Stimulated activated CD8-positive, alpha-beta memory T cell treated with anti-CD3 and anti-CD28 coated beads, Interleukin-4, amount 100 ng/mL, for 24 hours (primary cell): ENCODE measurements around the gene ABLIM3.

Source experiments
- DNase-seq: peaks from one replicate; pipeline ENCODE4 v3.0.0-alpha.2; 2020; ENCODE audit warnings: low read depth

ABLIM3 gene

DNA sequence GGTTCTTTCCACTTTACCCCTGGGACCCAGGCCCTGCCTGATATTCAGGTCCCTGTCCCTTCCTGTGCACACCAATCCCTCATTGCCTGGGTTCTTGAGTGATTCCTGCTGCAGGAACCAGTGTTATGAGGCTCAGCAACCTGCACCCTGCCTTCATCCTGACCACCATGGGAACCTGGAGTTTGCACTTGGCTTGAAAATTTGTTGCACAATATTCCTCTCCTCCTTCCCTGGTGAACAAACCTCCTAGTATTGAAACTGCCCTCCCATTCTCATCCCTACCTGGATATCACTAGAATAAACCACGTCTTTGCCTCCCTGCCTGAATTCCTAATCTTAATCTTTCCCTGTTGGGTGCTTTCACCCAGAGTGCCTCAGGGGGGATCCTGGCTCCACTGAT lies 78.3 kb downstream of the ABLIM3 start:
- DNase-seq = no peak

DNA sequence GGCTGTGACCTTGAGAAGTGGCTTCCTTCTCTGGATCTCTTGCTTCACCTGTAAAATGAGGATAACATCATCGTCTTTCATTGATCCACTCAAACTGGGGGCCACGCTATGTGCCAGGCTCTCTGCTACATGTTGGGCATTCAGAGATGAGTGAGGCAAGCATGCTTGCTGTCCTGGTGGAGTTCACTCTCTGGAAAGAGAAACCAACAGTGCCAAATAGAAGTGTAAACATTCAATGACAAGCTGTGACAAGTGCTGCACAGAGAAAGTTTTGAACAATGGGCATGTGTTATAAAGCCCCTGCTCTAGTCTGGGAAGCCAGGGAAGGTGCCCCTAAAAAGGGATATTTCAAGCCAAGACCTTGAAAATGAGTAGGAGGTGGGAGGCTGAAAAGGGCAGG lies 79.5 kb downstream of the ABLIM3 start:
- DNase-seq = no peak

DNA sequence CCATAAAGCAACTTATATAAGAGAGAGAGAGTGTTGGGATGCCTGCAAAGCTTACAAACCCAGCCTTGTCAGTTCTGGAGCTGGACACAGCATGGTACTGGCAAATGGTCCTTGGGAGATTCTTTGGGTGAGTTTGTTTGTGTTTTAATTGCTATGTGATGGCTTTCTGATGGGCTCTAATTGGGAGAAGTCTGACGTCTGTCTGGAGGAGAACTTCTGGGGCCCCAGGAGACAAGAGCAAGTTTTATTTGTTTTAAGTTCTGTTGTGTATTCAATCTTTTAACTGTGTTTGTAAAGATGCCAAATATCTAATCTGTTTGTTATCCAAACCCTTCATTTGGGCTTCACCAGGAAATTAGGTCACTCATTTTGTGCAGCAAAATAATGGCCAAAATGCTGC lies 80.0 kb downstream of the ABLIM3 start:
- DNase-seq = no peak

DNA sequence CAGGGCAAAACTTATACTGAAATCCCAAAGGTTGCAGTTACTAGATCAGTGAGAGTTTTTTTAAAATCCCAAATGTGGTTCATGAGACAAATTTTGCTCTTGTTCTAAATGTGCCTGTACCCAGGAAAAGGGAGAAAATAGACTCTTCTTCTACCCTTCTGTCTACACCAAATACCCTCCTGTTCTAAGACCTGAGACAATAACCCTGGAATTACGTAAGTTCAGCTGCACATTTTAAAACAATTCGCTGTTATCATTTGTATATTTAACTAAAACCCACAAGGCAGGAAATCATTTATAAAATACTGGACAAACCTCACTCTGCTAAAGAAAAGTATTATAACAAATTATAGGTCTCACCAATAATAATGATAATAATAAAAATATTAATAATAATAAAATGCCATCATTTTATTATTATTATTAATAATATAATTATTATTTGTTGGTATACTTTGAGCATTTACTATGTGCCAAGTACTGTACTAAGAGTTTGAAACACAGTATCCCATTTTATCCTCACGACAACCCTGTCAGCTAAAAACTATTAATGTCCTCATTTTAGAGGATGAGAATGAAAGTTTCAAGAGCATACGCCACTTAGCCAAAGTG lies 80.5 kb downstream of the ABLIM3 start:
- no peak for DNase-seq

DNA sequence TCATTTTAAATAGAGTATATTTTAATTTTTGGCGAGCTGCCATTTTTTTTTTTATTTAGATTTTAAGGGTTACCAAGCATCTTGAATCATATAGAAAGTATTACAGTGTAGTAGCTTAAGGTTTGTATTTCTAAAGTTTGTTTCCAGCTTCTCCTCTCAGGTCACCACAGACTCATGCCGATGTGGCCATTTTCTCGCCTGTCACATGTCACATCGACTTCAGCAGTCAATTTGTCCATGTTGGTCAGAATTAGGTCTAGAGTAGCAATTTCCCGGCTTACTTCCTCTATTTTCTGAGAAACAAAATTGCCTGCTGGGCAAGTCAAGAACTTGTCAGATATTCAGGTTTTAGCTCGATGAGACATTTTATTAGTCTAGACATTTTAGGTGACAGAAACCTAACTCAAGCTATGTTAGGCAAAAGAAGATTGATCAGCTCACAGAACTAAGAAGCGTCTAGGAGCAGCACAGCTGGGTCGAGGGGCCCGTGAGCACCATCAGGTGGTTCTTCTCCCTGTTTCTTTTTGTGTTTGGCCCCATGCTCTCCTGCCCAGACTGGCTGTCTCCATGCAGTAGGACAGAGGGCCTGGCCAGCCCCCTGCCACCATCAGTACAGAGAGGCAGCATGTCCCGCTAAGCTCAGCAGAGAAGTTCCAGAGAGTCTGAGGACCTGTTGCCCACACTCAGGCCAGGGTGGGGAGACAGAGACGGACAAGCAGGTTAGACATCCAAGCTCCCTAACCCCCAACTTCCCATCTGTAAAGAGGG lies 82.0 kb downstream of the ABLIM3 start:
- no peak for DNase-seq

DNA sequence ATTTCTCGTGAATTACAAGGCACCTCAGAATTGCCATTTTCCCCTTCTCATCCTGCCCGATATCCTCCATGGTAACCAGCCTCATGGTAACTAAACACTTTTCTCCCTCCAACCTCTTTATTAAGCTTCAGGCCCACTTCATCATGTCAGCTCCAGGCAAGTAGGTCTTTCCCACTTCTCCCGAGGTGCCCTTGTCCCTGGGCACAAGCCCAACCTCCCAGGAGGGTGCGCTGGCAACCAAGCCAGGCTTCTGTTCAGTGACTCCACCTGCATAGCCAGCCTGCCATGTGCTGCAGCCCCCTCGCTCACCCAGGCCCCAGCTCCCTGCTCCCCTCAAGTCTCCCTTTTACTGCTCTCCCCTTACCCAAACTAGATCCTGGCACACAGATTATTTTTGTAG lies 83.0 kb downstream of the ABLIM3 start:
- no peak for DNase-seq

DNA sequence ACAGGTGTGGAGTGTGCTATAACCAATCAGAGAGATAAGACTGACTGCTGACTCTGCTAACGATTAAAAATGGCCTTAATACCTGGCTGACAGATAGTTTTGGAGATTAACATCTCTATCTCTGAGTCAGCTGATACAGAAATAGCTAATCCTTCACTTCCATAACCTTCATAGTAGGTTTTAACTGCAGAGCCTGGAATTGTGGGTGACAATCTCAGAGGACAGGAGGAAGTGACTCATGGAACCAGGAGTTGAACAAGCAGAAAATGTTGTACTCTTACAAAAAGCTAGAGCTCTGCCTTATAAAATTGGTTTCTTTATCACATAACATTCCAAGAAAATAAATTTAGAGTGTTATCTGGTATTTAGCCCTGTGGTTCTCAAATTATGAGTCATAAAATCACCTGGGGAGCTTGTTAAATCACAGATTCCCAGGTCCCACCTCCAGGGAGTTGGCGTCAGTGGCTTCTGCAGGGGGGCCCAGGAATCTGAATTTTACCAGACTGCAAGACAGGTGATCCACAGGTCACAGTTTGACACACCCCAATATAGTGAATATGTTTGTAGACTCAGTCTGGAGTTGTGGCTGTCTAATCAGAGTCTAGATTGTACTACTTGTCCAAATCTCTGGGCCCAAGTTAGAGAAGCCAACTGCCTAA lies 86.0 kb downstream of the ABLIM3 start:
- DNase-seq = no peak

DNA sequence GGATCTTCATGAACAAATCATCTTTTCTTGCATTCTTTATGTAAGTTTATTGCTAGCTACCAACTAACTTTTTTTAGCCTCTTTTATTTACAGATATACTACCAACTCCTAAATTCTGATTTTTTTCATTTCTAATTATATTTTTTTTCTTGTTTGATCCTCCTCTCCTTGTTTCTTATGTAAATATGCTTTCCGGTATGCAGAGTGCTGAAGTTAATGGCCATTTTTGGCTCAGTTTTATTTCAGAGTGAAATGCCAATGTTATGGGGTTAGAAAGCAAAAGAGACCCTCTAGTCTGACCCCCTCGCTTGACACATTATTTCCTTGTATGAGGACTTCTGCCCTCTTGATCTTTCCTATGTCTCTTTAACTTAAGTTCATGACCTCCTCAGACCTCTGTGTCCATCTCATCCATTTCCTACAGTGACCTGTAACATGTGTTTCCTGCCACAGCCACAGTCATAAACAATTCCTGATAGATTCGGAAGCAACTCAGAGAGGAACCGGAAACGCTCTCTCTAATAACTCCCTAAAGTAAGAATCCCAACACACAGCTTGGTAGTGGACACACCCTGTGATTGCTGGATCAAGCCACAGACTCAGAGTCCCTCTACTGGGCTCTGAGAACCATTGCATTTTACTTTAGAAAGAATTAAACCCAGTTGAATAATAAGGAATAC lies 87.5 kb downstream of the ABLIM3 start:
- DNase-seq = no peak

DNA sequence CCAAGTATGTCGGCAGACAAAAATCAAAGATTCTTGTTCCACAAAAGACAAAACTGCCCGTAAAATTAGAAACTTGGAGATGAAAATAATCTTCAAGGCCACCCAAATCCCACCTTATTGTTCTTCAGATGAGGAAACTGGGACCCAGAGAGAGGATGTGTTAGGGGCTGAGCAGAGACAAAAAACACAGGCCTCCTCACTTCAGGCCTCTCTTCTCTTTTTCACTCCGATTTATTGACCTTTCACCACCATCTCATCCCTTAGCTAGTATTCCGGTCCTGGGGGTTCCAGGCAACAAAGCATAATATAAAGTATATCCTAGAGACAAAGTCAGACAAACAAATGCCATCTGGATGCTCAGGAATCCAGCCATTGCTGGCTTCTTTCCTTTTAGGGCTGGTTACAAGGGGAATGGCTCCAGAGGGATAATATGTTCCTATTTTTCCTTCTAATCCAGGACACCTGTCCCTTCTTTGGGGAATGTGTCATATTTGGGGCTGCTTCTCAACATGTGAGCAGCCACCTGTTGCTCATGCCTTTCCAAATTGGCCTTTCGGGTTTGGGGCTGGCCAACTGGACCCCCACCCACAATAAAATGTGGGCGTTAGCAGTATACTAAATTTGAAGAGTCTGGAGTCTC lies 88.1 kb downstream of the ABLIM3 start:
- DNase-seq = no peak

DNA sequence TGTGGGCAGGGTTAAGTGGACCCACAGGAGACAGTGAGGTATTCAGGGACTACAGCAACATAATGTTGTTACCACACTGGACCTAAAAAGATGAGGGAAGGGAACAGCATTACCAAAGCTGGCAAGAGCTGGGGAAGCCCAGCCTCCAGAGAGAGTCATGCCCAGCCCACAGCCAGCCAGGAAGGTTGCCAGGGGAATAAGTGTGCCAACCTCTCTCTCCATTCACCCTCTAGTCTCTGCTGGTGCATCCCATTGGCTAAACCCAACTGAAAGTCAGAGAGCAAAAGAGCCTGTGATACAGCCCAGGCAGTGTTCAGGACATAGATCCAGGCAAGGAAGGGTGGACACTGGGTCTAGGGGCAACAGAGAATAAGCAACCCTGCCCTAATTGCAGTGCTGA lies 94.5 kb downstream of the ABLIM3 start:
- no peak for DNase-seq

DNA sequence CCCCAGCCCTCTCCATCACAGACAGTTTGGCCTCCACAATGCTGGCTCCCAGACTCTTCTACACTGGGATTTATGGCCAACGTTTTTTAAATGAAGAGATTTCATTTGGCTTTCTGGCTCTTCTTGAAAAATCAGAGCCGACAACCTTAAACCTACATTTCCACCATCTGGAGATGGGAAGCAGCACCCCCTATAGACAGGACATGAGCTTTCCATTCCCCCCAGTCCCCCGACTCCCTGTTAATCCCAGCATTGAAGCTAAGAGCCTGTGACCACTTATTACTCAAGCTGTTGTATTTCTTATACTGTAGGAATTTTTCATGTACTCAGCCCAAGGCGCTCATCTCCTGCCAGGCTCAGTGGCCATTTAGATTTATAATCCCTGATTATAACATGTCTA lies 96.4 kb downstream of the ABLIM3 start:
- no peak for DNase-seq

DNA sequence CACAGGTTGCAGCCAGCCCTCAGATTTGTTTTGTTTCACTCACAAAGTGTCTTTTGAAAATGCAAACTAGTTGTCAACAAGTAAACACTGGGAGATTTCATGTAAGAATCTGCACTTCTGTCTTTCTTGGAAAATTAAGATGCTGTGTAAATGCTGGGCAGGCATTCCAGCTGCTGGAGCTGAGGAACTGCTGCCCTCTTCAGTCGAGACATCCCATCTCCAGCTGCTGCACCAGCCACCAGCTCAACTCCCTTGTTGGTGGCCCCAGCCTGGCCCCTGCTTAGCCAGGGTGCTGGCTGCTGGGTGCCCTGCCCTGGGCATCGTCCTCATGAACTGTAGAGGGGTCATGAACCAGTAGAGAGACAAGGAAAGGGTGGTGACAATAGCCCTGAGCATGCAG lies 97.2 kb downstream of the ABLIM3 start:
- DNase-seq = no peak

DNA sequence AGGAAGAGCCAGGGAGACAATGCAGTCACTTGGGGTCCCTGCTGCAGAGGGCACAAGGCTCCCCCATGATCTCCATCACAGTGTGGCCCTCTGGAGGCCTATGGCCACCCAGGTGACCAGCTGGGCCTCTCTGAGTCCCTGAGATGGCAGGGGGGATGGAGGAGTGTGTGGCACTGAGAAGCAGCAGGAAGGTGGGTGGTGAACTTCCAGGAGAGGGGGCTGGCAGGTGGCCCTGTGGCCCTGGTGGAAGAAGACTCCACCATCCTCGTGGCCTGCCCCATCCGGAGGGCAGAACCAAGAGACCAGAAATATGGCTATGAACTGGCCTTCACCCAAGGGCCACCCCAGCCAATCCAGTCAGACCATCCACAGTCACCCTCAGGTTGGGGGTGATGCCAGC lies 98.6 kb downstream of the ABLIM3 start:
- DNase-seq = no peak

DNA sequence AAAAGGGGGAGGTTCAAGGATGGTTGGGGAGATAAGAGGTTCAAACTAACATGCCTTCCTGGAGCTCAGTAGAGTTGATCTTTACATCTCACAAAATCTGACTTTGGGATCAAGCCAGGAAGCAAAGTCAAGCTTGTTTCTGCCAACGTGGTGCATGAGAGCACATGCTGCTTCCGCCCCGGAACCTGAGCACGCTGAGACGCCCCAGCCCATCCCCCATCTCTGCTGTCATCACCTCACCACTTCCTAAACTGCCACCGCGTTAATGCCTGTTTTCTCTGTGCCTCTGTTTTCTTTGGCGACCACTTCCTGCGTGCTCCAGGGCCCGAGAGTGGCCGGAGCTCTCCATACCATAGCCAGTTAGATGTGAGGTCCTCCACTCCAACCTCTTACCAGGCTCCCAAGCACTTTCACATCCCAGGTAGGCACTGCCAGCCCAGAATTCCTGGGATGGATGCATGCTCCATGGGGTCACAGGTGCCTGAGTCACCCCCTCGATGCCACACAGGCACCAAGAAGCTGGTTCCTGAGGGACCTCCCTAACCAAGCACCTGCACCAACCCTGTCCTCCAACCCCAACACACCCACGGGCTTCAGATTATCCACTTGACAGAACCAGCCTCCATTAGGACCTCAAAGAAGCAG lies 99.2 kb downstream of the ABLIM3 start:
- DNase-seq = peak; percentile 61

DNA sequence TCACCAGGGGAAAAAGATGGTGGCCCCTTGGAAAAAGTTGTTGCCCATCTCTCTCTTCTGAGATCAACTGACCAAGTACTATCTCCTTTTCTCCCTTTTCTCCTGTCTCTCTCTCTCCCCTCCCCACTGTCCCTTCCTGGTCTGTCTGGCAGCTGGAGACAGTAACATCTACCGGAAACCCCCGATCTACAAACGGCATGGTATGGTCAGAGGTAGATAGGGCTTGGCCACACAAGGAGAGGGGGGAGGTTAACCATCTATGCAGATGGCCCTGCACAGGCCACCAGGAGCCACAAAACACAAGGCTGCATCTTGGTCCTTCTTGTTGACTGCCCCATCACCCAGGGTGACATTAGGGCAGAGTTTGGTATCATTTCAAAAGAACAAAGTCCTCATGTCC lies 101.0 kb downstream of the ABLIM3 start:
- DNase-seq = no peak

DNA sequence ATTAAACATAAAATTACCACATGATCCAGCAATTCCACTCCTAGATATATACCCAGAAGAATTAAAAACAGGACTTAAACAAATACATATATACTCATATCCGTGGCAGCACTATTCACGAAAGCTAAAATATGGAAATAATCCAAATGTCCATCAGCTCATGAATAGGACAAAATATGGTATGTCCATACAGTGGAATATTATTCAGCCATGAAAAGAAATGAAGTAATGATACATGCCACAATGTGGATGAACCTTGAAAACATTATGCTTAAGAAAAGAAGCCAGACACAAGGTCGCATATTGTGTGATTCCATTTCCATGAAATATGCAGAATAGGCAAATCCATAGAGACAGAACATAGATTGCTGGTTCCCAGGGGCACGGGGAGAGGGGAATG lies 105.6 kb downstream of the ABLIM3 start:
- no peak for DNase-seq

DNA sequence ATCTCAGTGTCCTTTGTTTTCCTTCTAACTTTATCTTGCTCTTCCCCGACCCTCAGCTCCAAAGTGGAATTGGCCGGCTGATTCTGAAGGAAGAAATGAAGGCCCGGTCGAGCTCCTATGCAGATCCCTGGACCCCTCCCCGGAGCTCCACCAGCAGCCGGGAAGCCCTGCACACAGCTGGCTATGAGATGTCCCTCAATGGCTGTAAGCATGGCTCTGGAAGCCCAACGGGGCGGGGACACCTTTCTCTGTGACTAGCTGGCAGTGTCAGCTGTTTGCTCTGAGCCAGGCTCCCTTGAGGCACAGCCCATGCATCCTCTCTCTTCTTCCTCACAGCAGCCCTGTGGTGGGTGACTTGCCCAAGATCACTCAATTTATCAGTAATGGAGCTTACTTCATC lies 106.4 kb downstream of the ABLIM3 start:
- DNase-seq = no peak

DNA sequence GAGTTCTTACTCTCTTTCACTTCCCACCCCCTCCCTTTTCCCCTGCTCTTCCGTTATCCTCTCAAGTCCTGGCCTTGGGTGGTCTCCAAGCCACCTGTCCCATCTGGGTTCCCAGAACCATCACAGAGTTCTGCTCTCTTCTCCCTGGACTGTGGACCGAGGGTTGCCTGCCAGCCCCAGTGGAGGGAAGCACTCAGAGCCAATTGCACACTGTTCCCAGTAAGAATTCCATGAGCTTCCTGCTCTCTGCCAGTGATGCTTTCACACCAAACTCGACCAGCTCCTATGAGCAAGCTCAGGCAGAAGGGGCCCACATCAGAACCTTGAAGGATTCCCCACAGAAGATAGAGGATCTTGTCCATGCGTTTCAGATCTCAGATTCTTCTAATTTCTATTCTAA lies 110.3 kb downstream of the ABLIM3 start:
- no peak for DNase-seq

DNA sequence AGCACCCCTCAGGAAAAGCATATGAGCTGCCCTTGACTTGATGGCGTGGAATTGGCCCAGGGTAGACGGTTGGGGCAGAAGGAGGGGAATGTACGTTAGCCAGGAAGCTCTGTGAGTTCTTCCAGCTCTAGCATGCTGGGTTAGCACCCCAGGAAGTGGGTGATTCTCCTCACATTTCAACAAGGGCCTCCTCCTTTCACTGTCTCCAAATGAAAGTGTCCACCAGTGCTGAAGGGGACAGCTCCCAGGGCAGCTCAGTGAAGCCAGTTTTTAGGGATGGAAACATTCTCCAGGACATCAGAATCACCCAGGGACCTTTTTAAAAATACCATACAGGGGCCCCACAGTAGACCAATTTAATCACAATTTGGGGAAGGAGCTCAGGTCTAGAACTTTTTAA lies 113.2 kb downstream of the ABLIM3 start:
- DNase-seq = no peak

DNA sequence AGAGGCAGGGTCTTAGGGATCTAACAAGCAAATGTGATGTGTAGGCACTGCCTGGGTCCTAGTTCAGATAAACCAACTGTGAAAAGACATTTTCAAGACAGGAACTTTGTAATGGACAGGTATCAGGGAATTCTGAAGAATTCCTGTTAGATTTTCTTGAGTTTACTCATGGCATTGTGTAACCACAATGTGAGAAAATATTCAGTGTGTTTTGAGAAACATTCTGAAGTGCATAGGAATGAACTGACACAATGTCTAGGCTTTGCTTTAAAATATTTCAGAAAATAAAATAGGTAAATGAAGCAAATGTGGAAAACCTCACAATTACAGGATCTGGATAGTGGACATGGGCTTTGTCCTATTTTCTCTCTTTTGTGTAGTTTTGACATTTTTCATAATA lies 115.2 kb downstream of the ABLIM3 start:
- no peak for DNase-seq

DNA sequence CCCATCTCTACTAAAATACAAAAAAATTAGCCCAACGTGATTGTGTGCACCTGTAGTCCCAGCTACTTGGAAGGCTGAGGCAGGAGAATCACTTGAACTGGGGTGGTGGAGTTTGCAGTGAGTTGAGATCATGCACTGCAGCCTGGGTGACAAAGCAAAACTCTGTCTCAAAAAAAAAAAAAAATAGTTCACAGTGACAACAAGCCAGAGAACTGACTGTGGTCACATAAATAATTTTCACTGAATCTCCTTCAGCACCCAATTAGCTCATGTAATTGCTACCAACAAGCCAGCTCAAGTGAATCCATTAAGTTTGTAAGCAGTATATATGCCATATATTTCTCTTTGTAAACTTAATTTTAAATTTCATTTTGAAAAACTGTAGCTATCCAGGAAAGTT lies 115.8 kb downstream of the ABLIM3 start:
- no peak for DNase-seq
